Vagina (tissue), 2 donors: ENCODE measurements around the gene NFATC2.

Experiments used
- POLR2A ChIP-seq, 2 donors: fragments of 450-650 bp; IDR thresholded peaks; one replicate each; pipeline ENCODE4 v1.6.1; 2017; ENCODE audit warnings: antibody characterized with exemption in 2 of 2, mild to moderate bottlenecking in 2 of 2, moderate library complexity in 2 of 2
- POLR2AphosphoS5 ChIP-seq, 2 donors: sonication (generic); formaldehyde crosslinking; IDR thresholded peaks; one replicate each; pipeline ENCODE4 v1.9.0; 2017; ENCODE audit warnings: antibody characterized with exemption in 2 of 2, mild to moderate bottlenecking in 2 of 2, low read depth in 1 of 2; ENCODE audit not compliant: insufficient read depth in 1 of 2
- TF ChIP-seq, protein P1 (sequence below), 3 experiments: fragments of 450-650 bp in 2 of 3; fragments of 200-600 bp in 1 of 3; sonication (generic) in 1 of 3; IDR thresholded peaks; one replicate each; pipeline ENCODE4 v1.5.1; 2017 to 2019; ENCODE audit warnings: antibody characterized with exemption in 3 of 3, mild to moderate bottlenecking in 2 of 3, moderate library complexity in 2 of 3

DNA sequence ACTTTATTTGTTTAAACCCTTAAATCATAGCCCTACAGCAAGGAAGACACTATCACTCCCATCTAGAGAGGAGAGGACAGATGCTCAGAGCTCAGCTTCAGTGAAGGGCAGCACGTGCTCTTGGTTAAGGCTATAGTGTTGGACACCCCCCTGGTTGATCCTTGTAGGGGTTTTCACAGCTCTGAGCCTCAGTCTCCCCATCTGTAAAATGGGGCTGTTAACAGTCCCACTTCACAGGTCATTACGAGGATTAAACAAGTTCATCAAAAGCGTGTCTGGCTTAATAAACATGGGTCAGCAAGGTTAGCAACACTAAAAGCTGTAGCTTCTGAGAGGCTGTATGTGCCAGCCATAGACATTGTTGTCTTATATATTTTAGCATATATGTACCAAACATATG lies 82.4 kb downstream of the NFATC2 start:
- TF ChIP-seq, protein P1, sequence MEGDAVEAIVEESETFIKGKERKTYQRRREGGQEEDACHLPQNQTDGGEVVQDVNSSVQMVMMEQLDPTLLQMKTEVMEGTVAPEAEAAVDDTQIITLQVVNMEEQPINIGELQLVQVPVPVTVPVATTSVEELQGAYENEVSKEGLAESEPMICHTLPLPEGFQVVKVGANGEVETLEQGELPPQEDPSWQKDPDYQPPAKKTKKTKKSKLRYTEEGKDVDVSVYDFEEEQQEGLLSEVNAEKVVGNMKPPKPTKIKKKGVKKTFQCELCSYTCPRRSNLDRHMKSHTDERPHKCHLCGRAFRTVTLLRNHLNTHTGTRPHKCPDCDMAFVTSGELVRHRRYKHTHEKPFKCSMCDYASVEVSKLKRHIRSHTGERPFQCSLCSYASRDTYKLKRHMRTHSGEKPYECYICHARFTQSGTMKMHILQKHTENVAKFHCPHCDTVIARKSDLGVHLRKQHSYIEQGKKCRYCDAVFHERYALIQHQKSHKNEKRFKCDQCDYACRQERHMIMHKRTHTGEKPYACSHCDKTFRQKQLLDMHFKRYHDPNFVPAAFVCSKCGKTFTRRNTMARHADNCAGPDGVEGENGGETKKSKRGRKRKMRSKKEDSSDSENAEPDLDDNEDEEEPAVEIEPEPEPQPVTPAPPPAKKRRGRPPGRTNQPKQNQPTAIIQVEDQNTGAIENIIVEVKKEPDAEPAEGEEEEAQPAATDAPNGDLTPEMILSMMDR (IDR thresholded peaks at IDR 0.05): no peak
- TF ChIP-seq POLR2A (IDR thresholded peaks at IDR 0.05): no peak
- TF ChIP-seq POLR2AphosphoS5 (IDR thresholded peaks at IDR 0.05; ENCODE audit: insufficient read depth in 1 of 2, low read depth in 1 of 2): no peak
